IMR-90 (cell line): Measurements from ENCODE around the gene ACVRL1. TPM values are rescaled to one million over a fixed set of nuclear protein-coding genes. Genes with fewer than 3 reads are reported as not detected.

Source experiments
- ATAC-seq: fragments of 200-7000 bp; cut with Tn5 transposase; 2 replicates; pipeline ENCODE4 v1.9.1; 2020; ENCODE audit warnings: low read depth, mild to moderate bottlenecking, moderate library complexity
- BruUV-seq: library from RNA; stranded (reverse); fragments of 400-500 nt; replicated peaks from 2 replicates; lab custom pipeline; 2021; lab: Mats Ljungman, UMichigan
- CTCF ChIA-PET: fragments of 300-600 bp; formaldehyde crosslinking; extraction: SDS; loops from one replicate; lab custom pipeline; 2021; ENCODE audit warnings: antibody characterized with exemption; lab: Yijun Ruan, JAX
- POLR2A ChIA-PET: fragments of 300-600 bp; sonication (Branson Sonifier 250); formaldehyde crosslinking; loops from one replicate; lab custom pipeline; 2022; ENCODE audit warnings: antibody characterized with exemption; ENCODE audit not compliant: unreplicated experiment; lab: Charles Lee
- DNase-seq: peaks from one replicate; pipeline ENCODE4 v3.0.0; 2013
- H2AFZ ChIP-seq: replicated peaks from 2 replicates; pipeline ENCODE3; 2013; ENCODE audit warnings: low read length, mild to moderate bottlenecking; ENCODE audit not compliant: poor library complexity
- H2AK5ac ChIP-seq: 2 replicates; pipeline ENCODE4 v1.6.1; 2013; ENCODE audit warnings: low read depth, low read length, inconsistent platforms
- H2AK9ac ChIP-seq: replicated peaks from 2 replicates; pipeline ENCODE3; 2013; ENCODE audit warnings: mild to moderate bottlenecking, low read depth, low read length, moderate library complexity; ENCODE audit not compliant: poor library complexity
- H2BK120ac ChIP-seq: 2 replicates; pipeline ENCODE4 v1.6.1; 2013; ENCODE audit warnings: low read depth, low read length, inconsistent platforms
- H2BK15ac ChIP-seq: 3 replicates; pipeline ENCODE4 v1.6.1; 2013; ENCODE audit warnings: low read depth, low read length, inconsistent platforms
- H2BK20ac ChIP-seq: 2 replicates; pipeline ENCODE4 v1.6.1; 2013; ENCODE audit warnings: low read depth, mild to moderate bottlenecking, inconsistent platforms, low read length, moderate library complexity
- H2BK5ac ChIP-seq: 2 replicates; pipeline ENCODE4 v1.6.1; 2013; ENCODE audit warnings: mild to moderate bottlenecking, low read depth, low read length, inconsistent platforms; ENCODE audit not compliant: poor library complexity, severe bottlenecking
- H3K14ac ChIP-seq: replicated peaks from 2 replicates; pipeline ENCODE4 v1.6.1; 2013; ENCODE audit warnings: low read depth, low read length, inconsistent platforms
- H3K18ac ChIP-seq: 2 replicates; pipeline ENCODE4 v1.6.1; 2013; ENCODE audit warnings: low read depth, low read length, control low read depth
- H3K23ac ChIP-seq: 2 replicates; pipeline ENCODE4 v1.6.1; 2013; ENCODE audit warnings: low read depth, low read length, inconsistent platforms
- H3K27ac ChIP-seq: 2 replicates; pipeline ENCODE4 v1.5.1; 2013; ENCODE audit warnings: mild to moderate bottlenecking, control low read depth, low read length; ENCODE audit not compliant: insufficient read depth
- H3K27me3 ChIP-seq: 2 replicates; pipeline ENCODE4 v1.6.1; 2013; ENCODE audit warnings: low read length; ENCODE audit not compliant: control insufficient read depth, insufficient read depth
- H3K36me3 ChIP-seq: 2 replicates; pipeline ENCODE4 v1.6.1; 2013; ENCODE audit warnings: low read length, mixed read lengths; ENCODE audit not compliant: control insufficient read depth, insufficient read depth
- H3K4ac ChIP-seq: 2 replicates; pipeline ENCODE4 v1.6.1; 2013; ENCODE audit warnings: low read depth, low read length, inconsistent platforms
- H3K4me1 ChIP-seq: 2 replicates; pipeline ENCODE4 v1.6.1; 2013; ENCODE audit warnings: low read length, mixed read lengths; ENCODE audit not compliant: control insufficient read depth, insufficient read depth
- H3K4me2 ChIP-seq: 2 replicates; pipeline ENCODE4 v1.6.1; 2013; ENCODE audit warnings: low read depth, mild to moderate bottlenecking, control low read depth, low read length, moderate library complexity
- H3K4me3 ChIP-seq: 2 replicates; pipeline ENCODE4 v1.5.1; 2013; ENCODE audit warnings: low read depth, mild to moderate bottlenecking, control low read depth, low read length, moderate library complexity; ENCODE audit not compliant: insufficient read depth
- H3K56ac ChIP-seq: 2 replicates; pipeline ENCODE4 v1.6.1; 2013; ENCODE audit warnings: low read length, inconsistent platforms; ENCODE audit not compliant: insufficient read depth; ENCODE audit errors: extremely low read depth
- H3K79me1 ChIP-seq, 2 experiments: 2 replicates each; pipeline ENCODE4 v1.6.1; 2013; ENCODE audit warnings: low read length in 2 of 2, inconsistent platforms in 1 of 2, low read depth in 1 of 2
- H3K9ac ChIP-seq: 2 replicates; pipeline ENCODE4 v1.6.1; 2013; ENCODE audit warnings: low read depth, low read length, control low read depth
- H3K9me1 ChIP-seq: 2 replicates; pipeline ENCODE4 v1.6.1; 2013; ENCODE audit warnings: low read length, inconsistent platforms; ENCODE audit not compliant: insufficient read depth
- H3K9me3 ChIP-seq: 2 replicates; pipeline ENCODE4 v1.6.1; 2013; ENCODE audit warnings: low read length; ENCODE audit not compliant: control insufficient read depth, insufficient read depth
- H4K20me1 ChIP-seq: 2 replicates; pipeline ENCODE4 v1.6.1; 2013; ENCODE audit warnings: low read length, inconsistent platforms; ENCODE audit not compliant: insufficient read depth
- H4K5ac ChIP-seq: 2 replicates; pipeline ENCODE4 v1.6.1; 2013; ENCODE audit warnings: mild to moderate bottlenecking, low read depth, low read length, control low read depth
- H4K8ac ChIP-seq, 2 experiments: 2 replicates each; pipeline ENCODE4 v1.6.1; 2013; ENCODE audit warnings: low read depth in 2 of 2, low read length in 2 of 2, control low read depth in 1 of 2, inconsistent platforms in 1 of 2
- H4K91ac ChIP-seq: 2 replicates; pipeline ENCODE4 v1.6.1; 2013; ENCODE audit warnings: low read depth, low read length, inconsistent platforms; ENCODE audit not compliant: insufficient read depth
- CHD1 ChIP-seq: IDR thresholded peaks from 2 replicates; pipeline ENCODE4 v1.6.1; 2012; ENCODE audit warnings: low read depth, low read length, improper control_type of control experiment
- NFE2L2 ChIP-seq: fragments of 150-350 bp; IDR thresholded peaks from 2 replicates; pipeline ENCODE4 v1.6.1; 2016; ENCODE audit warnings: low read depth, mild to moderate bottlenecking, low read length
- RAD21 ChIP-seq: IDR thresholded peaks from 2 replicates; pipeline ENCODE4 v1.6.1; 2012; ENCODE audit warnings: low read length, improper control_type of control experiment
- RCOR1 ChIP-seq: IDR thresholded peaks from 2 replicates; pipeline ENCODE4 v1.6.1; 2012; ENCODE audit warnings: mild to moderate bottlenecking, low read length, improper control_type of control experiment; ENCODE audit not compliant: insufficient replicate concordance
- SMC3 ChIP-seq: fragments of 150-350 bp; IDR thresholded peaks from 2 replicates; pipeline ENCODE4 v1.6.1; 2016; ENCODE audit warnings: low read depth, mild to moderate bottlenecking, antibody characterized with exemption, low read length, moderate library complexity
- USF2 ChIP-seq: fragments of 150-350 bp; IDR thresholded peaks from 2 replicates; pipeline ENCODE4 v1.6.1; 2017; ENCODE audit warnings: mild to moderate bottlenecking, antibody characterized with exemption, low read length, low read depth
- WGBS, 2 experiments: methylation state at CpG; one replicate each; pipeline versions ENCODE4 v1.1.5 to v1.1.7; 2013; ENCODE audit warnings: missing lambda C conversion rate in 2 of 2; ENCODE audit not compliant: insufficient read length in 1 of 2; ENCODE audit errors: extremely low coverage in 2 of 2; 5-methylcytosine and 5-hydroxymethylcytosine counted together
- dilution Hi-C: fragments of 300-500 bp; cut with HindIII; formaldehyde crosslinking; loops from one replicate; pipeline ENCODE4 v1.14.3; 2018; ENCODE audit warnings: low sequenced_read_pairs; ENCODE audit not compliant: unreplicated experiment
- in situ Hi-C: fragments of 300-500 bp; cut with MboI; formaldehyde crosslinking; loops from 3 replicates; pipeline ENCODE4 v1.14.3; 2019; ENCODE audit warnings: low sequenced_read_pairs, inconsistent platforms, mixed read lengths
- intact Hi-C: fragments of 100-400 bp; cut with micrococcal nuclease; formaldehyde crosslinking; loops from 2 replicates; pipeline ENCODE4 v1.10.0; 2022
- polyA plus RNA-seq, 3 experiments: library from polyadenylated mRNA; depleted of rRNA; stranded (reverse); fragments of >200 nt; gene quantifications; 2 replicates each; pipeline ENCODE4 v1.2.3, GENCODE V29; 2012; ENCODE audit warnings: low replicate concordance in 1 of 3
- total RNA-seq: library from RNA; depleted of rRNA; stranded (reverse); fragments of >200 nt; gene quantifications from 2 replicates; pipeline ENCODE4 v1.2.3, GENCODE V29; 2012

ACVRL1 gene
- total and polyA plus RNA-seq, 2 of the 4 experiments (the other 2 are of a cell fraction) = 6.4 to 7.5 TPM

- Histone ChIP-seq H3K9me3 (no peaks in the 10 kb centered on the region), H3K27me3 (peaks cover 61% of the 10 kb centered on the region), H4K5ac (no peak overlapping the region), H3K27ac (no peak overlapping the region), H2AFZ (no peak overlapping the region), H2BK20ac (no peak overlapping the region), H3K4me3 (no peak overlapping the region), H2AK9ac (no peak overlapping the region), H2BK120ac (no peak overlapping the region), H2BK15ac (no peak overlapping the region), H3K23ac (no peak overlapping the region), H2AK5ac (no peak overlapping the region), H3K14ac (no peak overlapping the region), H3K4me2 (no peak overlapping the region), H3K36me3 (no peaks in the 10 kb centered on the region), H4K20me1 (no peaks in the 10 kb centered on the region), H3K9ac (no peak overlapping the region), H2BK5ac (no peak overlapping the region), H3K9me1 (no peaks in the 10 kb centered on the region), H3K4ac (no peak overlapping the region), H4K91ac (no peak overlapping the region), H3K4me1 (peaks cover 2% of the 10 kb centered on the region), H4K8ac (no peak overlapping the region), H3K79me1 (no peaks in the 10 kb centered on the region), H3K56ac (no peak overlapping the region), H3K18ac (no peak overlapping the region)
- TF ChIP-seq USF2 = no peak
- TF ChIP-seq RAD21 = no peak
- TF ChIP-seq NFE2L2 = no peak
- no peak for TF ChIP-seq RCOR1
- TF ChIP-seq SMC3 = no peak
- TF ChIP-seq CHD1 = no peak
- DNase-seq = no peak
- in situ Hi-C loops (no loop called here), intact Hi-C loops (no loop called here), dilution Hi-C loops (loop anchor here (25.0 kb wide), 1 partner anchor 96 kb away; the partner anchor contains the start of gene ACVR1B)
- POLR2A ChIA-PET = no interaction called here
- BruUV-seq = no TSS peak
- no CpG with 5 or more reads among the region's 4 CpGs for WGBS, 2 experiments
- no peak for ATAC-seq
- CTCF ChIA-PET = interaction anchor here (0.5 kb wide), 1 partner anchor 592 kb away, joined by 4 read pairs; no protein-coding TSS in a partner anchor
Measured at GRCh38 chr12:51866324-51866723, 41.0 kb upstream of the ACVRL1 start.
